Fibroblast of lung (primary cell): ENCODE results near the gene SELENBP1.

Experiments
- EZH2 ChIP-seq: IDR thresholded peaks from 2 replicates; pipeline ENCODE4 v1.5.1; 2012; ENCODE audit warnings: low read length, control low read depth, mild to moderate bottlenecking; ENCODE audit errors: missing control alignments
- TF ChIP-seq, protein P1 (sequence below), 2 donors: IDR thresholded peaks in 1 of 2; conservative IDR thresholded peaks in 1 of 2; 1 replicate in 1 of 2; 2 replicates in 1 of 2; pipeline ENCODE4 v1.5.1; 2011 to 2012; ENCODE audit warnings: low read length in 2 of 2, control low read depth in 1 of 2, inconsistent platforms in 1 of 2, low read depth in 1 of 2, mild to moderate bottlenecking in 1 of 2

DNA sequence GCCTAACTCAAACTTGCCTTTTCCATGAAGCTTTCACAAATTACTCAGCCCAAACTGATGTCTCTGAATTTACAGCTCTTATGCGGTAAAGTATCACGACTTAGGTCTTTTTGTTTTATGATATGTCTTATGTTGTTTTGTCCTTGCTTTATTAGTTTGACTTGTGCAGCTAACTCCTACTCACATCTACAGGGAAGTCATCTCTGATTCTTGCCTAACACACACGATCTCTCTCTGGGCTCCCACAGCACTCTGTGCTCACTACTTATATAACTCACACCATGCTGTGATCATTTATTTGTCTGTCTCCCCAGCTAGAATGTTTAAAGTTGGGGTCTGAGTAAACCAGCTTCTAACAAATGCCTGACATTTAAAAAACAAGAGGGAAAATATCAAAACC lies 35.9 kb downstream of the SELENBP1 start:
- TF ChIP-seq, protein P1, sequence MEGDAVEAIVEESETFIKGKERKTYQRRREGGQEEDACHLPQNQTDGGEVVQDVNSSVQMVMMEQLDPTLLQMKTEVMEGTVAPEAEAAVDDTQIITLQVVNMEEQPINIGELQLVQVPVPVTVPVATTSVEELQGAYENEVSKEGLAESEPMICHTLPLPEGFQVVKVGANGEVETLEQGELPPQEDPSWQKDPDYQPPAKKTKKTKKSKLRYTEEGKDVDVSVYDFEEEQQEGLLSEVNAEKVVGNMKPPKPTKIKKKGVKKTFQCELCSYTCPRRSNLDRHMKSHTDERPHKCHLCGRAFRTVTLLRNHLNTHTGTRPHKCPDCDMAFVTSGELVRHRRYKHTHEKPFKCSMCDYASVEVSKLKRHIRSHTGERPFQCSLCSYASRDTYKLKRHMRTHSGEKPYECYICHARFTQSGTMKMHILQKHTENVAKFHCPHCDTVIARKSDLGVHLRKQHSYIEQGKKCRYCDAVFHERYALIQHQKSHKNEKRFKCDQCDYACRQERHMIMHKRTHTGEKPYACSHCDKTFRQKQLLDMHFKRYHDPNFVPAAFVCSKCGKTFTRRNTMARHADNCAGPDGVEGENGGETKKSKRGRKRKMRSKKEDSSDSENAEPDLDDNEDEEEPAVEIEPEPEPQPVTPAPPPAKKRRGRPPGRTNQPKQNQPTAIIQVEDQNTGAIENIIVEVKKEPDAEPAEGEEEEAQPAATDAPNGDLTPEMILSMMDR (conservative IDR thresholded peaks at IDR 0.05 in 1 of 2, IDR thresholded peaks at IDR 0.05 in 1 of 2; ENCODE audit: low read depth in 1 of 2, low read length in 2 of 2) = no peak
- TF ChIP-seq EZH2 = no peak
